DOHH2 (cell line): Measurements from ENCODE around the gene BIN1.

Experiments used
- H3F3A ChIP-seq: fragments of 200-600 bp; sonication (generic), shearing (Covaris generic); 2 replicates; pipeline ENCODE4 v1.6.0; 2016; ENCODE audit warnings: antibody characterized with exemption, mild to moderate bottlenecking; ENCODE audit not compliant: control insufficient read depth, insufficient read depth
- H3K27ac ChIP-seq: fragments of 200-600 bp; sonication (generic); 2 replicates; pipeline ENCODE4 v1.5.1; 2014; ENCODE audit warnings: low read depth, mild to moderate bottlenecking, low read length, moderate library complexity
- H3K27me3 ChIP-seq: fragments of 200-600 bp; sonication (generic); 2 replicates; pipeline ENCODE4 v1.6.1; 2014; ENCODE audit warnings: mild to moderate bottlenecking, low read length, mixed read lengths; ENCODE audit not compliant: control insufficient read depth
- H3K36me3 ChIP-seq: fragments of 200-600 bp; sonication (generic); 2 replicates; pipeline ENCODE4 v1.6.1; 2014; ENCODE audit warnings: mild to moderate bottlenecking, low read length, moderate library complexity, mixed read lengths; ENCODE audit not compliant: control insufficient read depth
- H3K4me1 ChIP-seq: fragments of 200-600 bp; sonication (generic); 2 replicates; pipeline ENCODE4 v1.6.1; 2014; ENCODE audit warnings: mild to moderate bottlenecking, low read length, mixed read lengths; ENCODE audit not compliant: control insufficient read depth
- H3K4me2 ChIP-seq: fragments of 200-600 bp; sonication (generic); 2 replicates; pipeline ENCODE4 v1.6.0; 2014; ENCODE audit warnings: mild to moderate bottlenecking, low read length, moderate library complexity
- H3K4me3 ChIP-seq: fragments of 200-600 bp; sonication (generic); 2 replicates; pipeline ENCODE4 v1.5.1; 2014; ENCODE audit warnings: mild to moderate bottlenecking, low read length, mixed read lengths
- H3K79me2 ChIP-seq: fragments of 200-600 bp; sonication (generic); 2 replicates; pipeline ENCODE4 v1.6.1; 2014; ENCODE audit warnings: mild to moderate bottlenecking, low read length, mixed read lengths; ENCODE audit not compliant: control insufficient read depth
- H3K9me2 ChIP-seq: fragments of 200-600 bp; sonication (generic); replicated peaks from 2 replicates; pipeline ENCODE4 v1.6.1; 2014; ENCODE audit warnings: mild to moderate bottlenecking, low read length, mixed read lengths; ENCODE audit not compliant: control insufficient read depth
- H3K9me3 ChIP-seq: fragments of 200-600 bp; sonication (generic); 2 replicates; pipeline ENCODE4 v1.6.1; 2014; ENCODE audit warnings: antibody characterized with exemption, low read length, mixed read lengths; ENCODE audit not compliant: control insufficient read depth, insufficient read depth
- H4K20me1 ChIP-seq: fragments of 200-600 bp; sonication (generic); 2 replicates; pipeline ENCODE4 v1.6.0; 2014; ENCODE audit warnings: low read depth, mild to moderate bottlenecking, antibody characterized with exemption, low read length, moderate library complexity; ENCODE audit not compliant: control insufficient read depth, insufficient read depth
- CTCF ChIP-seq: fragments of 200-600 bp; sonication (generic); IDR thresholded peaks from one replicate; pipeline ENCODE4 v1.5.1; 2014; ENCODE audit warnings: antibody characterized with exemption, mild to moderate bottlenecking, low read depth, low read length; ENCODE audit not compliant: poor library complexity, severe bottlenecking
- EZH2phosphoT487 ChIP-seq: fragments of 200-600 bp; sonication (generic); IDR thresholded peaks from 2 replicates; pipeline ENCODE4 v1.6.1; 2017; ENCODE audit warnings: borderline replicate concordance, mild to moderate bottlenecking, antibody characterized with exemption, low read length, moderate library complexity, mixed read lengths

BIN1 gene

GRCh38 chr2:127067620-127068350 is 39.2 kb downstream of the BIN1 start:
- peak; percentile 84 for TF ChIP-seq CTCF
- TF ChIP-seq EZH2phosphoT487: no peak
- H3K36me3 ChIP-seq: no peaks in the 10 kb centered on the region

GRCh38 chr2:127066942-127067341 is 40.0 kb downstream of the BIN1 start:
- Histone ChIP-seq H3K9me2 (no peaks in the 10 kb centered on the region), H3K36me3 (no peaks in the 10 kb centered on the region), H4K20me1 (no peaks in the 10 kb centered on the region), H3K79me2 (no peaks in the 10 kb centered on the region), H3K4me2 (no peak overlapping the region), H3K27ac (no peak overlapping the region), H3K4me1 (no peaks in the 10 kb centered on the region), H3K27me3 (no peaks in the 10 kb centered on the region), H3F3A (no peaks in the 10 kb centered on the region), H3K9me3 (no peaks in the 10 kb centered on the region), H3K4me3 (no peak overlapping the region)
- TF ChIP-seq CTCF (no peak), EZH2phosphoT487 (no peak)

More at GRCh38 chr2:127067620-127068350, 39.2 kb downstream of the BIN1 start:
- Histone ChIP-seq H3K9me2 (no peaks in the 10 kb centered on the region), H3K27me3 (no peaks in the 10 kb centered on the region), H3K4me1 (no peaks in the 10 kb centered on the region), H3K4me3 (no peak overlapping the region), H3K27ac (no peak overlapping the region), H3K79me2 (no peaks in the 10 kb centered on the region), H3F3A (no peaks in the 10 kb centered on the region), H3K9me3 (no peaks in the 10 kb centered on the region), H4K20me1 (no peaks in the 10 kb centered on the region), H3K4me2 (no peak overlapping the region)

- no peaks in the 10 kb centered on the region for H3K4me1 ChIP-seq
- no peaks in the 10 kb centered on the region for H4K20me1 ChIP-seq
- no peaks in the 10 kb centered on the region for H3K9me3 ChIP-seq
- H3K27ac ChIP-seq: no peak overlapping the region
- no peaks in the 10 kb centered on the region for H3K9me2 ChIP-seq
- H3K27me3 ChIP-seq: no peaks in the 10 kb centered on the region
- no peaks in the 10 kb centered on the region for H3K79me2 ChIP-seq
- TF ChIP-seq EZH2phosphoT487 (no peak), CTCF (no peak)
- no peak overlapping the region for H3K4me2 ChIP-seq
- no peaks in the 10 kb centered on the region for H3F3A ChIP-seq
- no peak overlapping the region for H3K4me3 ChIP-seq
- no peaks in the 10 kb centered on the region for H3K36me3 ChIP-seq
These were observed 41.0 kb downstream of the BIN1 start for GRCh38 chr2:127065940-127066318.
